Muscle of leg (tissue), 16 donors: ENCODE data around the gene SLC45A2. TPM values are rescaled to one million over a fixed set of nuclear protein-coding genes. Genes with fewer than 3 reads are reported as not detected.
A peak's percentile ranks its signal among the peaks of the same experiment; 100 is the strongest.
"Not testable (repeated sequence)": the region's sequence is repeated elsewhere in the genome, so short reads cannot be mapped to it uniquely, and the experiment has no call there.

ENCODE experiments used
- DNase-seq: peaks from one replicate; pipeline ENCODE4 v3.0.0; 2013
- H3K27ac ChIP-seq: one replicate; pipeline ENCODE4 v1.5.1; 2013; ENCODE audit warnings: mild to moderate bottlenecking, low read length, control low read depth
- H3K27me3 ChIP-seq: one replicate; pipeline ENCODE4 v1.6.1; 2013; ENCODE audit warnings: low read length; ENCODE audit not compliant: control insufficient read depth, insufficient read depth
- H3K36me3 ChIP-seq: one replicate; pipeline ENCODE4 v1.6.1; 2013; ENCODE audit warnings: low read length; ENCODE audit not compliant: control insufficient read depth, insufficient read depth
- H3K4me1 ChIP-seq: one replicate; pipeline ENCODE4 v1.6.1; 2013; ENCODE audit warnings: low read length; ENCODE audit not compliant: control insufficient read depth, insufficient read depth
- H3K4me3 ChIP-seq: one replicate; pipeline ENCODE4 v1.5.1; 2013; ENCODE audit warnings: low read length, control low read depth
- H3K9me3 ChIP-seq: replicated peaks from 2 replicates; pipeline ENCODE4 v1.6.1; 2013; ENCODE audit warnings: low read depth, low read length; ENCODE audit not compliant: control insufficient read depth
- WGBS: methylation state at CpG from one replicate; pipeline ENCODE4 v1.1.5; 2013; ENCODE audit warnings: missing lambda C conversion rate; ENCODE audit not compliant: insufficient coverage; 5-methylcytosine and 5-hydroxymethylcytosine counted together
- long read RNA-seq, 11 donors: transcript quantifications; one replicate each; lab custom pipeline, GENCODE V29; 2026
- polyA plus RNA-seq, 8 donors: library from polyadenylated mRNA; unstranded; fragments of 120-200 nt; gene quantifications; one replicate each; pipeline versions ENCODE4 v1.2.1 to v1.2.3, GENCODE V29; 2013; ENCODE audit warnings: inconsistent platforms in 1 of 8, low replicate concordance in 1 of 8; ENCODE audit not compliant: insufficient read length in 8 of 8, insufficient read depth in 1 of 8
- total RNA-seq: library from RNA; stranded (reverse); fragments of 120-200 nt; gene quantifications from one replicate; pipeline ENCODE4 v1.2.4, GENCODE V29; 2013

Gene SLC45A2
- 0.09 TPM for total RNA-seq
- polyA plus RNA-seq, result under 1 TPM; 0.09 to 0.59 (median 0.18) TPM
- long read RNA-seq, donor 1, result 0 reads
- long read RNA-seq, donor 2, result 0 reads
- long read RNA-seq, donor 3, result 0 reads
- long read RNA-seq, donor 4, result 0 reads
- long read RNA-seq, donor 5, result 0 reads
- long read RNA-seq, donor 6, result 0 reads
- long read RNA-seq, donor 7, result 0 reads
- long read RNA-seq, donor 8, result 0 reads
- long read RNA-seq, donor 9, result 0 reads
- long read RNA-seq, donor 10, result 0 reads
- long read RNA-seq, donor 11, result 0 reads

GRCh38 chr5:33984671-33985124 lies at the start of gene SLC45A2:
TSS of gene SLC45A2 (minus strand) at chr5:33984693. CDS start at chr5:33984583, 110 bp downstream.
- H3K27me3 ChIP-seq, result no peaks in the 10 kb centered on the region
- 77% methylated on average over 7 of the region's 7 CpGs for WGBS
- DNase-seq, result peak; percentile 20
- H3K4me3 ChIP-seq, result no peak within 1 kb of the TSS
- H3K36me3 ChIP-seq, result peaks cover 17% of the 10 kb centered on the region
- H3K27ac ChIP-seq, result no peak within 1 kb of the TSS
- no peaks in the 10 kb centered on the region for H3K4me1 ChIP-seq
- no peaks in the 10 kb centered on the region for H3K9me3 ChIP-seq

DNA sequence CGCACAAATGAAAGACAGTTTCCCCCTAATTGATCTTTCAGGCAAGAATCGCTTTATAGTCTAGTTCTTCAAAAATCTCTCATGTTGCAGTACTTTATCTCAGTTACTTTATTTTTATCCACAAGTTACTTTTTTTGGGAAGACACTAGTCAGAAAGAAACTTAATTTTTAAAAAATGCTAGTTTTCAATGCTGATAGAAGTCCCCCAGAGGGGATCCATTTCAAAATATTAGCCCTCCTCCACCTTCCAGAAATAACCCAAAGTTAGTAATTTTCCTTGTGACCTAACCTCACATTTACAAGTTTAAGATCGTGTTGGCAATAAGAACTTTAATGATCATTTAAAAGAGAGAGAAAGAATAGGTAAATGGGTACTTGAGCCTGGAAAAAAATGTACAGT lies 47.5 kb upstream of the SLC45A2 start:
- Histone ChIP-seq H3K36me3 (peaks cover 20% of the 10 kb centered on the region), H3K4me3 (no peak overlapping the region), H3K27me3 (no peaks in the 10 kb centered on the region), H3K9me3 (no peaks in the 10 kb centered on the region), H3K4me1 (no peaks in the 10 kb centered on the region), H3K27ac (no peak overlapping the region)
- DNase-seq, result no peak
- WGBS, result no CpG with 5 or more reads among the region's 3 CpGs

DNA sequence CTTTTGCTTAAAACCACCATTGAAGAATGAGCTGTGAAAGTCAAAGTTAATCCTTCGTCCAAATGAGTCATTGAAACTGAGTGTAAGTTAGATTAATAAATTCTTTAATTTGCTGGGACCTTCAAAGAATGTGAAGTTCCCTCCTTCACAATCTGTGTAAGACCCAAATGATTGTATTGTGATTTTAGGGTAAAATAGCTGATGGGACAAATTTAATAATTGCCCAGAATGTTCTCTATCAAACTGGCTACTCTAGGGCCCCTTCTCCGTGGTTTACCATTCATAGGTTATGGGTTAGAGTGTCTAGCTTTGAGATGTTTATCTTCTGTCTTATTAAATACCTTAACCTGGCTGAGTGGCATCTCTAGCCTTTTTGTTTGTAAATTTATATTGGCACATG lies 46.6 kb upstream of the SLC45A2 start:
- Histone ChIP-seq H3K4me3 (no peak overlapping the region), H3K27ac (no peak overlapping the region), H3K36me3 (peaks cover 20% of the 10 kb centered on the region), H3K27me3 (no peaks in the 10 kb centered on the region), H3K4me1 (no peaks in the 10 kb centered on the region), H3K9me3 (no peaks in the 10 kb centered on the region)
- WGBS, result no CpG with 5 or more reads among the region's 2 CpGs
- no peak for DNase-seq

DNA sequence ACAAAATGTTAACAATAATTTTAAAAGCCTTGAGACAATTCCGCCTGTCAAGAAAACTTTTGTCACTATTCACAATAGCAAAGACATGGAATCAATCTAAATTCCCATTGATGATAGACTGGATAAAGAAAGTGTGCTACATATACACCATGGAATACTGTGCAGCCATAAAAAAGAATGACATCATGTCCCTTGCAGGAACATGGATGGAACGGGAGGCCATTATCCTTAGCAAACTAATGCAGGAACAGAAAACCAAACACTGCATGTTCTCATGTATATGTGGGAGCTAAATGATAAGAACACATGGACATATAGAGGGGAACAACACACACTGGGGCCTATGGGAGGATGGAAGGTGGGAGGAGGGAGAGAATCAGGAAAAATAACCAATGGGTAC lies 46.1 kb upstream of the SLC45A2 start:
- no CpG with 5 or more reads among the region's 2 CpGs for whole genome bisulfite sequencing
- peaks cover 20% of the 10 kb centered on the region for H3K36me3 ChIP-seq
- DNase-seq, H3K9me3 ChIP-seq, H3K4me3 ChIP-seq, H3K4me1 ChIP-seq, H3K27me3 ChIP-seq: not testable (repeated sequence)
- peak overlapping the region; percentile 0 for H3K27ac ChIP-seq

DNA sequence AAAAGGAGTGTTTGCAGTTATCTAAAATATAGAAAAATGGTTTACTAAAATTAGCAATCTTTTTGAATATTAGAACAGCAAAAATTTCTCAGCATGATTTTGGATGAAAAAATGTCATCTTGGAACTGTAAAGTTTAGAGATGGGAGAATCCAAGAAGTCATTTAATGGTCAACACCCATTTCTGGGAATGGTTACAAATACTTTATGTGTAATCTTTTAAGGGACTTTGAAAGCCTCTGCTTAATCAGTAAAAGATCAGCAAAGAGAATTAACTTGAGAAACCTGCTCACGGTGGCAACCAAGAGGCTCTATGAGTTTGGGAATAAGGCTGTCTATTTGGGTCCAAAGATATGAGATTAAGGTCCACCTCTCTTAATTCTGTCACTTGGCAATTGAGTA lies 45.6 kb upstream of the SLC45A2 start:
- H3K9me3 ChIP-seq, result no peaks in the 10 kb centered on the region
- peak overlapping the region; percentile 0 for H3K27ac ChIP-seq
- H3K27me3 ChIP-seq, result no peaks in the 10 kb centered on the region
- DNase-seq, result peak; percentile 73
- no peak overlapping the region for H3K4me3 ChIP-seq
- WGBS, result no CpG with 5 or more reads among the region's 1 CpG
- H3K36me3 ChIP-seq, result peaks cover 19% of the 10 kb centered on the region
- H3K4me1 ChIP-seq, result no peaks in the 10 kb centered on the region

DNA sequence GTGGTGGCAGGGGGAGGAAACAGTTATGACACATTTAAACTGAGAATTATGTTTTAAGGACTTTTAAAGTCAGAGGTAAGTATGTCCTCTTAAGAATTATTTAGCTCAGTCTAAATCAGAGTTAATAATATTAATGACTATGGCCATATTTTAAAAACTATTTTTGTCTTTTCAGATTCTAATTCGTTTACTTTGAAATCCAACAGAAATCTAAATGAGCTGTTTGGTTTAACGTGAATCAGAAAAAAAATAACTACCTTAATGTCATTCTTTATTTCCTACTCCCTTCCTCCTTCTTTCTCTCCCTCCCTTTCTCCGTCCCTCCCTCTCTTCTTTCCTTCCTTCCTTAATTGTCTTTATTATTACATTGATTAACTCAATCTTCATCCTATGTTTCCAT lies 43.9 kb upstream of the SLC45A2 start:
- Histone ChIP-seq H3K4me3 (no peak overlapping the region), H3K9me3 (no peaks in the 10 kb centered on the region), H3K27ac (no peak overlapping the region), H3K27me3 (no peaks in the 10 kb centered on the region), H3K36me3 (peaks cover 18% of the 10 kb centered on the region), H3K4me1 (no peaks in the 10 kb centered on the region)
- no peak for DNase-seq
- 90% methylated on average over 2 of the region's 3 CpGs for WGBS

DNA sequence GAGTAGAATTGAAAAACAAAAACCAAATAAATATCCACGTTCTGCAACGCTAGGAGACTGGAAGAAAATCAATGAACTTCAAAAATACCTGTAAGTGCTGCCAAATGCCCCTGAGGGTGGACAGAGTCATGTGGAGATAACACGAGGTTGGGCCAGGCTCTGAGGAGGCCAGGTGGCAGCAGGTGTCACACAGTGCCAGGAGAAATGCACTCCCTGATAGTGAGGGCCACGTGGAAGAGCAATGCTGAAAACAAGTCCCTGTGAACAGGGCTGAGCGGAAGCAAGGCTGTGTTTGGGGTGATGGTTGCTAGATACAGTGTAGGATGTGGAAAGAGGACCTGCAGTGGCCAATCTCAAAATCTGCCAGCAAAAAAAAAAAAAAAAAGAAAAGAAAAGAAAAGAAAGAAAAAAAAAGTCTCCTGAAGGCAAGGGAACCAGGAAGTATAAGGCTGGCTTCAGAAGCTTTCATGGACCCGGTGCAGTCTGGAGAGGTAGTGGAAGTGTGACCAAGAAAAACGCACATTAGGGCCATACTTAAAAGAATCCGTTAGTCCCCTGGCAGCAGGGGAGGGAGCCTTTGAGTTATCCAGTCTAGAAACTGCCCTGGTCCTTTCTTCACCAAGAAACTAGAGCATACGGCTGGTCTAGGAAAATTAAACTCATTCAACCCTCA lies 41.7 kb upstream of the SLC45A2 start:
- no peak overlapping the region for H3K4me3 ChIP-seq
- no peak overlapping the region for H3K27ac ChIP-seq
- no peaks in the 10 kb centered on the region for H3K9me3 ChIP-seq
- 86% methylated on average over 5 of the region's 9 CpGs for WGBS
- peaks cover 18% of the 10 kb centered on the region for H3K36me3 ChIP-seq
- no peak for DNase-seq
- no peaks in the 10 kb centered on the region for H3K27me3 ChIP-seq
- H3K4me1 ChIP-seq, result peaks cover 3% of the 10 kb centered on the region

GRCh38 chr5:34022121-34022705 lies 37.7 kb upstream of the SLC45A2 start:
- Histone ChIP-seq H3K27ac (peak overlapping the region; percentile 44), H3K36me3 (peaks cover 30% of the 10 kb centered on the region), H3K27me3 (no peaks in the 10 kb centered on the region), H3K4me3 (no peak overlapping the region), H3K4me1 (peaks cover 3% of the 10 kb centered on the region), H3K9me3 (no peaks in the 10 kb centered on the region)
- peak; percentile 75 for DNase-seq
- no CpG with 5 or more reads among the region's 2 CpGs for WGBS

- peaks cover 33% of the 10 kb centered on the region for H3K36me3 ChIP-seq
Measured at GRCh38 chr5:34021334-34021733, 36.8 kb upstream of the SLC45A2 start.

DNA sequence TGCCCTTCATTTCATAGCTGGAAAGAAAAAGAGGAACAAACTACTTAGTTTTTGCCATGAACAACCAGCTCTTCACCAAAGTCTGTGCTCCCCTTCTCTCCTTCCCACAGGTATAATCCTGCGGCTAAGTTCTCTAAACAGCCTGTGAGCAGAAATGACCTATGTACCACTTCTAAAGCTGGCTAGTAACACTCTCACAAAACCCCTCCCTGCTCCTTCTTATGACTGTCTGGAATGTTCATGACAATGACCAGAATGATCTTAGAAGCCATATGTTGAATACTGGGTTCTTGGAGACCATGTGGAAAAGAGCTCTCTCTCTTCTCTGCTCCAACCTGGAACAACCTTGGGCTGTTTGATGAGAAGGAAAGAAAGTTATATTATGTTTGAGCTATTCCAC lies 36.2 kb upstream of the SLC45A2 start:
- H3K4me3 ChIP-seq, result no peak overlapping the region
- no peaks in the 10 kb centered on the region for H3K27me3 ChIP-seq
- peaks cover 33% of the 10 kb centered on the region for H3K36me3 ChIP-seq
- DNase-seq, result peak; percentile 28
- no peak overlapping the region for H3K27ac ChIP-seq
- peaks cover 3% of the 10 kb centered on the region for H3K4me1 ChIP-seq
- 78% methylated on average over 1 of the region's 1 CpG for WGBS
- H3K9me3 ChIP-seq, result no peaks in the 10 kb centered on the region

More at GRCh38 chr5:34021334-34021733, 36.8 kb upstream of the SLC45A2 start:
- H3K27ac ChIP-seq, result no peak overlapping the region
- no peaks in the 10 kb centered on the region for H3K9me3 ChIP-seq
- H3K4me1 ChIP-seq, result peaks cover 3% of the 10 kb centered on the region
- no peaks in the 10 kb centered on the region for H3K27me3 ChIP-seq
- no peak for DNase-seq
- WGBS, result no CpG with 5 or more reads among the region's 2 CpGs
- no peak overlapping the region for H3K4me3 ChIP-seq
